Nephron progenitor cell (in vitro differentiated cells): Measurements from ENCODE around the gene NOP56.

ENCODE experiments used
- DNase-seq: peaks from one replicate; pipeline ENCODE4 v3.0.0; 2021
- H3K27ac Mint-ChIP-seq: 2 replicates; pipeline ENCODE4 v1.8.0; 2021; ENCODE audit warnings: mild to moderate bottlenecking, moderate library complexity, mixed read lengths
- H3K27me3 Mint-ChIP-seq: 2 replicates; pipeline ENCODE4 v1.8.0; 2021; ENCODE audit warnings: mild to moderate bottlenecking, low read depth, mixed read lengths; ENCODE audit not compliant: poor library complexity
- H3K36me3 Mint-ChIP-seq: 2 replicates; pipeline ENCODE4 v1.8.0; 2021; ENCODE audit warnings: low read depth, mixed read lengths
- H3K4me1 Mint-ChIP-seq: 2 replicates; pipeline ENCODE4 v1.8.0; 2021; ENCODE audit warnings: mixed read lengths
- H3K4me3 Mint-ChIP-seq: 2 replicates; pipeline ENCODE4 v1.8.0; 2021; ENCODE audit warnings: mild to moderate bottlenecking, moderate library complexity, mixed read lengths
- H3K9me3 Mint-ChIP-seq: 2 replicates; pipeline ENCODE4 v1.8.0; 2021; ENCODE audit warnings: mild to moderate bottlenecking, moderate library complexity, mixed read lengths
- TF ChIP-seq, protein P1 (sequence below): fragments of 200-600 bp; sonication (generic); IDR thresholded peaks from 2 replicates; pipeline ENCODE4 v1.5.0; 2021; ENCODE audit warnings: antibody characterized with exemption

The NOP56 gene

DNA sequence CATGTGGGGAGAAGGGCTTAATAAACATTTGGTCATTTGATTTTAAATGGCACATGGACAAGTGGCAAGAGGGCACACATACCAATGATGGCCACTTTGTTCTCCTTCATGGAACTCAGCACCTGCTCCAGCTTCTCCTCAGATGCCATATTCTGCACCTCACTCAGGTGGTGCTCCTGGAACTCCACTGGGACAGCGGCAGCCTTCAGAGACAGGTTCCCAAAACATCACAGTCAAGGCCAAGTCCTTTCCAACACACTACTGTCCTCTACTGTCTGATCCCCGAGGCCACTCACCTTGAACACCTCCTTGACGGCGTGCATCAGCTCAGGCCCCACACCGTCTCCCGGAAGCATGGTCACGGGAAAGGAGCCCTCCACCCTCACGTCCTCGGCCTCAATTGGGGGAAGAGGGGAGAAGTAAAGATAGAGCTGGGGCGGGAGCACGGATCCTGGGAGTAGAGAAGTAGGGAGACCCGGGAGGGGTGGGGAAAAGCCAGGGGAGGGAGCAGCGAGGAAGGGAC lies 11.0 kb downstream of the NOP56 start:
- DNase-seq, result no peak
- Mint-ChIP-seq H3K9me3 (no peaks in the 10 kb centered on the region), H3K4me3 (peak overlapping the region; percentile 88), H3K4me1 (peaks cover 29% of the 10 kb centered on the region), H3K36me3 (peaks cover 29% of the 10 kb centered on the region), H3K27ac (peak overlapping the region; percentile 77), H3K27me3 (peaks cover 29% of the 10 kb centered on the region)
- TF ChIP-seq, protein P1, sequence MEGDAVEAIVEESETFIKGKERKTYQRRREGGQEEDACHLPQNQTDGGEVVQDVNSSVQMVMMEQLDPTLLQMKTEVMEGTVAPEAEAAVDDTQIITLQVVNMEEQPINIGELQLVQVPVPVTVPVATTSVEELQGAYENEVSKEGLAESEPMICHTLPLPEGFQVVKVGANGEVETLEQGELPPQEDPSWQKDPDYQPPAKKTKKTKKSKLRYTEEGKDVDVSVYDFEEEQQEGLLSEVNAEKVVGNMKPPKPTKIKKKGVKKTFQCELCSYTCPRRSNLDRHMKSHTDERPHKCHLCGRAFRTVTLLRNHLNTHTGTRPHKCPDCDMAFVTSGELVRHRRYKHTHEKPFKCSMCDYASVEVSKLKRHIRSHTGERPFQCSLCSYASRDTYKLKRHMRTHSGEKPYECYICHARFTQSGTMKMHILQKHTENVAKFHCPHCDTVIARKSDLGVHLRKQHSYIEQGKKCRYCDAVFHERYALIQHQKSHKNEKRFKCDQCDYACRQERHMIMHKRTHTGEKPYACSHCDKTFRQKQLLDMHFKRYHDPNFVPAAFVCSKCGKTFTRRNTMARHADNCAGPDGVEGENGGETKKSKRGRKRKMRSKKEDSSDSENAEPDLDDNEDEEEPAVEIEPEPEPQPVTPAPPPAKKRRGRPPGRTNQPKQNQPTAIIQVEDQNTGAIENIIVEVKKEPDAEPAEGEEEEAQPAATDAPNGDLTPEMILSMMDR, result no peak

DNA sequence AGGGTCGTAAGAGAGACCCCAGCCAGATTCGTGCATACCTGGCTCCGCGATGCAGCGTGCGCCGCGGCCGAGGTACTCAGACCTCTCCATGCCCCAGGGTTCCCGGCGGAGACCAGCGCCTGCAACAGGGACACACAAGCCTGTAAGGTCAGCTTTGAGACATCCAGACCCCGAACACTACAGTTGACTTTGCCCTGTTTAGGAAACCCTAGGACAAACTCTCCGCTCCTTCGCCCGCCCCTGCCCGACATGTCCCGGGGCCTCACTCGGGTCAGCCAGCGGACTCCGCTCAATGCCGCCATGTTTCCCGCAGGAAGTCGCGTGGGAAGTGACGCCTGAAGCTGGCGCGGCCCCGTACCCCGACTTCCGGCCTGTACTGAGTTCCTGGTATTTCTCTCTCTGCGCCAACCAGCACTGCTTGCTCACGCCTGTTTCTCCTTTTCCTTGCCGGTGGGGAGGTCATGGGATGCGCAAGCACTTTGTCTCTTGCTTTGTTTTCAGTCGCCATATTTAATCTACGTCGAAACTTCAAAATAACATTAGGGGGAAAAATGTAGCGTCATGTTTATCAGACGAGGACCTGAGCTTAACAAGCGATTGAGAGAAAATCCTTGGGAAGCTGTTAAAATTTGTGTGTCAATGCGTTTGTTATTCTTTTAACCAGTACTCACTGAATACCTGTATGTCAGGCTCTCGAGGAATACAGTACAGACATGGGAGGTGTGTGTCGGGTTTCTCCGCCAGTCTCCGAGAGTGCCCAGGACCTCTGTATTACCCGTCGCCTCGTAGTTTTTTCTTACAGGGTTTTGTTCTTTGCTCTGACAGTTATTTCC lies 11.7 kb downstream of the NOP56 start, which contains the start of gene IDH3B:
Gene IDH3B (minus strand): TSS at position 330 of the 833 bp plus-strand sequence. CDS start 28 bp downstream, at position 302.
- Mint-ChIP-seq H3K4me1 (peaks cover 29% of the 10 kb centered on the region), H3K4me3 (peak within 1 kb of the TSS; percentile 88), H3K27ac (peak within 1 kb of the TSS; percentile 98), H3K9me3 (no peaks in the 10 kb centered on the region), H3K36me3 (peaks cover 22% of the 10 kb centered on the region), H3K27me3 (peaks cover 32% of the 10 kb centered on the region)
- peak; percentile 88 for DNase-seq
- TF ChIP-seq, protein P1, result no peak

DNA sequence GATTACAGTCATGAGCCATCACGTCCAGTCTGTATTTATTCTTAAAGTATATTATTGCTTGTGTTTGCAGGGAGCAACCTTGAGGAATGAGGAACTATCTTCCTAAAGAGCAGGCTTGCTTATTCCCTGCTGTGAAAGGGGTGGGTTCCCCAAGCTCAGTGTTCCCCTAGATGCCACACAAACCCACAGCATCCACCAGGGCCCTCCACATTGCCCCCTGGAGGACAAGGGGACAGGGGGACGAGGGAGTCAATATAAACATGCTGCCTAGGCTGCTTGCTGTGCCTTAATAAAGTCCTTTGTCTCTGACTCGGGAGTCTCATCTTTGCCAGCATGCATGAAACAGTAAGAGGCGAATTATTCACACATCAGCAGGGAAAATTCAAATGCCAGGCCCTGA lies 19.5 kb downstream of the NOP56 start:
- TF ChIP-seq, protein P1, result no peak
- Mint-ChIP-seq H3K9me3 (no peaks in the 10 kb centered on the region), H3K27me3 (peaks cover 77% of the 10 kb centered on the region), H3K4me3 (no peak overlapping the region), H3K4me1 (no peaks in the 10 kb centered on the region), H3K36me3 (no peaks in the 10 kb centered on the region), H3K27ac (no peak overlapping the region)
- DNase-seq, result no peak

DNA sequence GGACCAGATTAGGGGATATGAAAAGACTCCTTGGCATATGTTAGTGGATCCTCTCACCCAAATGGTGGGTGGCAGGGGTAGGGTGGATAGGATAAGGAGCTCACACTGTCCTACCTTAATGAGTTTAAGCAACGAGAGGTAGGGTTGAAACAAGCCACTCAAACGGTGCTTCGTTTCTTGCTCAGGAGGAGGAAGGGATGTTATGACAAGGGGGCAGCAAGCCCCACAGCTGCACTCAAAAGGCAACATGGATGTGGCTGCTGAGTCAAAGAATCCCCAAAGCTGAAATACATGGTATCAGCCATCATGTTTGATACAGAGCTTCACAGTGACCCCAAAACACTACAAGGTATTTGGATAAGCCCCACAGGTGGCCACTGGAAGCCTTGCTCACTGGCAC lies 20.0 kb downstream of the NOP56 start:
- Mint-ChIP-seq H3K27me3 (peaks cover 80% of the 10 kb centered on the region), H3K36me3 (no peaks in the 10 kb centered on the region), H3K27ac (no peak overlapping the region), H3K9me3 (no peaks in the 10 kb centered on the region), H3K4me3 (no peak overlapping the region), H3K4me1 (no peaks in the 10 kb centered on the region)
- DNase-seq, result no peak
- TF ChIP-seq, protein P1, result no peak

DNA sequence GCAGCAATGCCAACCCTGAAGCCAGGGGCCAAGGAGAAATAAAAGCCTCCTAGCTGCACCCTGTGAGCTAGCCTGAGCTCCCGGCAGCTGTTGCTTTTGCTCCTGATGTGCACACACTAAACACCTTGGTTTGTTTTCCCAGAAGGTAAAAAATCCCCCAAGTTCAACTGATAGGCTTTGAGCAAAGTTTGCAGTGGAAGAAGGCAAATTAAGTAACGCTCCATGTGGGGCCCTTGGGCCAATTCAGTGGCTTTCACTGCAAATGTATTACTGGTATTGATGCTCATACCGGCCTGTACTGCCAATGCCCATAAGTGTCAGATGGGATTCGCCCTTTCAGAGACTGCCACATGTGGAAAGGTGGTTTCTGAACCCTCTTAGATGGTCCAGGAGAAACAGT lies 21.0 kb downstream of the NOP56 start:
- H3K36me3 Mint-ChIP-seq, result no peaks in the 10 kb centered on the region
- H3K4me1 Mint-ChIP-seq, result no peaks in the 10 kb centered on the region
- H3K9me3 Mint-ChIP-seq, result no peaks in the 10 kb centered on the region
- no peak for DNase-seq
- no peak overlapping the region for H3K27ac Mint-ChIP-seq
- H3K4me3 Mint-ChIP-seq, result no peak overlapping the region
- H3K27me3 Mint-ChIP-seq, result peaks cover 76% of the 10 kb centered on the region
- TF ChIP-seq, protein P1, result no peak
